Cardiac muscle cell (in vitro differentiated cells and primary cell): ENCODE measurements around the gene HNF1B. TPM values are rescaled to one million over a fixed set of nuclear protein-coding genes. Genes with fewer than 3 reads are reported as not detected.
A peak's percentile ranks its signal among the peaks of the same experiment; 100 is the strongest.

Source experiments
- DNase-seq, 2 donors: peaks; one replicate each; pipeline versions ENCODE4 v3.0.0 to v3.0.0-alpha.2; 2010 to 2017; ENCODE audit warnings: low read depth in 1 of 2, low spot score in 1 of 2
- H3K27ac ChIP-seq: fragments of 200-600 bp; sonication (generic); 2 replicates; pipeline ENCODE4 v1.5.1; 2016
- H3K27me3 ChIP-seq: fragments of 200-600 bp; sonication (generic); 2 replicates; pipeline ENCODE4 v1.6.0; 2016; ENCODE audit warnings: control low read depth
- H3K36me3 ChIP-seq: fragments of 200-600 bp; sonication (generic); 2 replicates; pipeline ENCODE4 v1.5.1; 2016; ENCODE audit warnings: control low read depth
- H3K4me1 ChIP-seq: fragments of 200-600 bp; sonication (generic); 2 replicates; pipeline ENCODE4 v1.8.1; 2017; ENCODE audit warnings: low read depth, mild to moderate bottlenecking, mixed run types
- H3K4me3 ChIP-seq: fragments of 200-600 bp; sonication (generic); 2 replicates; pipeline ENCODE4 v1.5.1; 2016; ENCODE audit warnings: mild to moderate bottlenecking
- H3K9me3 ChIP-seq: fragments of 200-600 bp; sonication (generic); 2 replicates; pipeline ENCODE4 v1.5.1; 2017; ENCODE audit warnings: low read depth, mild to moderate bottlenecking, control low read depth
- CTCF ChIP-seq: IDR thresholded peaks from 2 replicates; pipeline ENCODE4 v1.5.1; 2012; ENCODE audit warnings: low read depth, mild to moderate bottlenecking, low read length
- polyA plus RNA-seq: library from polyadenylated mRNA; unstranded; fragments of >200 nt; fragmentation: Nextera tagmentation; extraction: Ambion mirVana; gene quantifications from 2 replicates; pipeline ENCODE4 v1.2.1, GENCODE V29; 2016
- total RNA-seq: library from RNA; depleted of rRNA; stranded (reverse); fragments of >200 nt; gene quantifications from 2 replicates; pipeline ENCODE4 v1.2.3, GENCODE V29; 2016

The HNF1B gene
- total and polyA plus RNA-seq, 2 experiments from 2014 or later = not detected

- Histone ChIP-seq H3K36me3 (no peaks in the 10 kb centered on the region), H3K27me3 (no peaks in the 10 kb centered on the region), H3K9me3 (no peaks in the 10 kb centered on the region), H3K4me1 (peaks cover 6% of the 10 kb centered on the region), H3K4me3 (no peak overlapping the region), H3K27ac (no peak overlapping the region)
- no peak for DNase-seq
- no peak for TF ChIP-seq CTCF
Measured at GRCh38 chr17:37718324-37719048, 26.4 kb downstream of the HNF1B start.

DNA sequence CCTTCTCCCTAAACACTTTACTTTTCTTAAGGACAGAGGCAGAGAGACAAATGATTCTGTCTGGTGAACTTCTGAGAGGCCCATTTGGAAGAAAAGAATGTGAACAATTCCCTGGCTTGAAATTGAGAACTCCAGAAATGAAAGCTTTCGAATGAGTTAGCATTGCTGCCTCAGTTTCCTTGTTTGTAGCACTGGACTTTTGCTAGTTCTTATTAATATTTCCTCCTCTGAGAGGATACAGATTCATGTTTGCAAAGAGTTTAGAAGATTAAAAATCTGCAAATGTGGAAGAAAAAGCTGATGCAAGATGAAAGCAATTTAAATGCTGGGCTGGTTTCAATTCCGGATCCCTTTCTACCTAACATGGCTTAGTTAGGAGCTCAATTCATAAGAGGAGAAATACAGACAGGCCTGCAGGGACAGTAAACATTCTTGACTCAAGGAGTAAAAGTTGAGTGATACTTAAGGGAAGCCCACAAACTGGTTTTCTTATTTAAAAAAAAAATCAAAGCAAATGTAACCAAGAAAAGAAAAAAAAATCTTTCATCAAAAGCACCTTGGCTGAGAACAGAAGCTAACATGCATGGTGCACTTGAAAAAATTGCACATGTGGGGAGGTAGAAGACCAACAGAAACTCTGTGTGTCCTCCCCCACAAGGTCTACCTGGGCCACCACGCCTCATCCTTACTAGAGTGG is 27.1 kb downstream of the HNF1B start:
- TF ChIP-seq CTCF = no peak
- Histone ChIP-seq H3K4me3 (no peak overlapping the region), H3K27me3 (no peaks in the 10 kb centered on the region), H3K9me3 (no peaks in the 10 kb centered on the region), H3K27ac (no peak overlapping the region), H3K4me1 (peaks cover 6% of the 10 kb centered on the region), H3K36me3 (no peaks in the 10 kb centered on the region)
- DNase-seq = peak in 1 of 2 donors; percentile 29

DNA sequence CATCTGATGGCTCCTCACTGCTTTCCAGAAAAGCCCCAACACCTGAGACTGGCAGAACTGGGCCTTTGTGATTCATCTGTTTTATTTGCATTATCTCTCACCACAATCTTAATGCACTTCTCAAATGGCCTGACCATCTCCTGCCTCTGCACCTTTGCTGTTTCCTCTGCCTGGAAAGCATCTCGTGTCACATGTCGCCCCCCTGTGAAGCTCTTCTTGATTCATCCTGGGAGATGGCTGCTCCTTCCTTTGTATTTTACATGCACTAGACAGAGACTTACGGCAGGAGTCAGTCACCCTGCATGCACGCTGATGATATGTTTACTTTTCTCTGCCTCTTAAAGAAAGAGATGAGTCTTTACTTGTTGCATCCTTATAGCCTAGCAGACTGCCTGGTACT is 30.0 kb downstream of the HNF1B start:
- no peak overlapping the region for H3K27ac ChIP-seq
- TF ChIP-seq CTCF = no peak
- no peak overlapping the region for H3K4me3 ChIP-seq
- peaks cover 6% of the 10 kb centered on the region for H3K4me1 ChIP-seq
- no peaks in the 10 kb centered on the region for H3K36me3 ChIP-seq
- no peak for DNase-seq
- no peaks in the 10 kb centered on the region for H3K9me3 ChIP-seq
- no peaks in the 10 kb centered on the region for H3K27me3 ChIP-seq

GRCh38 chr17:37713624-37714023 is 31.2 kb downstream of the HNF1B start:
- Histone ChIP-seq H3K27ac (no peak overlapping the region), H3K4me1 (peaks cover 6% of the 10 kb centered on the region), H3K27me3 (no peaks in the 10 kb centered on the region), H3K4me3 (no peak overlapping the region), H3K9me3 (no peaks in the 10 kb centered on the region), H3K36me3 (no peaks in the 10 kb centered on the region)
- no peak for DNase-seq
- no peak for TF ChIP-seq CTCF

GRCh38 chr17:37713028-37713431 is 31.8 kb downstream of the HNF1B start:
- no peak for TF ChIP-seq CTCF
- no peaks in the 10 kb centered on the region for H3K9me3 ChIP-seq
- H3K4me3 ChIP-seq = no peak overlapping the region
- DNase-seq = no peak
- H3K36me3 ChIP-seq = no peaks in the 10 kb centered on the region
- peaks cover 6% of the 10 kb centered on the region for H3K4me1 ChIP-seq
- H3K27me3 ChIP-seq = no peaks in the 10 kb centered on the region
- H3K27ac ChIP-seq = no peak overlapping the region
